HG02870 (cell line): Measurements from ENCODE around the gene PRDX6.
"Not testable (repeated sequence)": the region's sequence is repeated elsewhere in the genome, so short reads cannot be mapped to it uniquely, and the experiment has no call there.

Source experiments
- ATAC-seq: cut with Tn5 transposase; IDR thresholded peaks from one replicate; pipeline ENCODE4 v1.9.1; 2021; ENCODE audit warnings: mild to moderate bottlenecking, moderate library complexity; ENCODE audit not compliant: unreplicated experiment

PRDX6 gene, protein sequence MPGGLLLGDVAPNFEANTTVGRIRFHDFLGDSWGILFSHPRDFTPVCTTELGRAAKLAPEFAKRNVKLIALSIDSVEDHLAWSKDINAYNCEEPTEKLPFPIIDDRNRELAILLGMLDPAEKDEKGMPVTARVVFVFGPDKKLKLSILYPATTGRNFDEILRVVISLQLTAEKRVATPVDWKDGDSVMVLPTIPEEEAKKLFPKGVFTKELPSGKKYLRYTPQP

GRCh38 chr1:173477286-173478093, at the start of gene PRDX6:
TSS of gene PRDX6 (plus strand) at chr1:173477335. CDS start at chr1:173477398, 63 bp downstream.
- ATAC-seq: peak; percentile 49

- ATAC-seq: peak; percentile 66
Measured at GRCh38 chr1:173429471-173430402, 47.4 kb upstream of the PRDX6 start.

- no peak for ATAC-seq
Measured at GRCh38 chr1:173430677-173431303, 46.3 kb upstream of the PRDX6 start.

DNA sequence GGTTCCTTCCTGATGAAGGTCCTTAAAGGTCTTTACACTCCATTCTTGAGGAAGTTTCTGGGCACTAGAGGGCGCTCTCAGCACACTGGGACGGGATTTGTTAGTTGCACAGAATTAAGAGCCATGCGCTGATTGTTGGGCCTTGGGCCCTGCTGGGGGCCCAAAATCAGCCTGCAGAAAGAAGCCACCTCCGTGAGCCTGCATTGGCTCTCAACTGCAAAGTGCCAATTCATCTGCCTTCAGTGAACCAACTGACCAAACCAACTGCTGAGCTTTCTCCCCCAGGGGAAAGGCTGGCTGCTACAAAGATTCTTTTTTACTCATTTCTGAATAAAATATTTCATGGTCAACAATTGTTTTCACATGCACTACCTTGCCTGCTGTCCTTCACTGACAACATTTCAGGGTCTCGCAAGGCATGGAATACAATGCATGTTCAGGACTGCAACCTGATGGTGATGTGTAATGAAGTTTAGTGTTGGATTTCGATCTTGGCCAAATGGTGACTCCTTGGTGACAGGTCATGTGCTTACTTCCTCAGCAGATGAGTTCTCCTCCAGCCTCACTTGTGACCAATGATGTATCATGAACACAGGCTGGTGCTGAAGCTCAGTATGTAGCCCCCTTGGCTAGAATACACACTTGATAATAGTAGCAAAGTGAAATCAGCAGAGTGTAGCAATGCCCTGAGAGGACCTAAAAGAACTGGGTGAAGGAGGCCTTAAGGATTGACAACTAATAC, 45.7 kb upstream of the PRDX6 start:
- ATAC-seq: no peak

DNA sequence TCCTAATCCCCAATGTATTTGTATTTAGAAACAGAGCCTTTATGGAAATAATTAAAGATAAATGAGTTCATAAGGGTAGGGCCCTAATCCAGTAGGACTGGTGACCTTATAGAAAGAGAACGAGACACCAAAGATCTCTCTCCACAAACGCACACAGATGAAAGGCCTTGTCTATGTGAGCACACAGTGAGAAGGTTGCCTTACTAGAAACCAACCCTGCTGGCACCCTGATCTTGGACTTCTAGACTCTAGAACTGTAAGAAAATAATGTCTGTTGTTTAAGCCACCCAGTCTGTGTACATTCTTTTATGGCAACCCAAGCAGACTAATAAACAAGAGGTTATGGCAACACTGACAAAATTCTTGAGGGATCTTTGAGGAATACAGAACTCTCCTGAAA, 44.8 kb upstream of the PRDX6 start:
- ATAC-seq: no peak

DNA sequence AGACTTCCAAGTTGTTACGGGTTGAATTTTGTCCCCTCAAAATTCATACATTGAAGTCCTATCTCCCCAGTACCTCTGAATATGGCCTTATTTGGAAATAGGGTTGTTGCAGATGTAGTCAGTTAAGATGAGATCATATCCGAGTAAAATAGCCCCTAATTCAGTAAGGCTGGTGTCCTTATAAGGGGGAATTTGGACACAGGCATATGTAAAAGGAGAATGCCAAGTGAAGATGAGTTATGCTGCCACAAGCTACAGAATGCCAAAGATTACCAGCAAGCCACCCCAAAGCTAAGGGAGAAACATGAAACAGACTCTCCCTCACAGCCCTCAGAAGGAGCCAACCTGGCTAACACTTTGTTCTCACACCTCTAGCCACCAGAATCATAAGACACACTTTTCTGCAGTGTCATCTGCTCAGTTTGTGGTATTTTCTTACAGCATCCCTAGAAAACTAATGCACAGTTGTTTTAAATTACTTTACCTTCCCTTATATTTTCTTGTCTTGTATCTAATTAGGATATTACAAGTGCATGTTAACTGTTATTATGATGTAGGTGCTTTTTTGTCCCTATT, 43.3 kb upstream of the PRDX6 start:
- ATAC-seq: no peak

GRCh38 chr1:173436841-173437428, 40.2 kb upstream of the PRDX6 start:
- no peak for ATAC-seq

- no peak for ATAC-seq
Measured at GRCh38 chr1:173438675-173439074, 38.5 kb upstream of the PRDX6 start.

DNA sequence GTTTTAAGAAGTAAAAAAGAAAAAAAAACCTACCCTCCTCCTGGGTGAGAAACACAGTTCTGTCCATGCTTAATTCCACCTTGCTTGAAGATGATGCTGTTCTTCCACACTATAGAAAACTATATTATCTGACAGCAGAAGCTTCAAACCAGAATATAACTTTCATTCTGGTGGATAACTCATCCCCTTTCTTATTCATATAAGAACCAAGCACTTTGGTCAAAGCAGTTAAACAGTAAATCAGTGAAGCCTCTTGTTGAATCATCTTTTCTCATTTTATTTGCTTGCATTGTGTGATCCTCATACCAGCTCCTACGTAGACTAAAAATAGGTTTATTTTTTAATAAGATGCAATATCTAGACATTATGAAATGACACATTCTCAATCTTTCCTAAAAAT, 36.7 kb upstream of the PRDX6 start:
- no peak for ATAC-seq

DNA sequence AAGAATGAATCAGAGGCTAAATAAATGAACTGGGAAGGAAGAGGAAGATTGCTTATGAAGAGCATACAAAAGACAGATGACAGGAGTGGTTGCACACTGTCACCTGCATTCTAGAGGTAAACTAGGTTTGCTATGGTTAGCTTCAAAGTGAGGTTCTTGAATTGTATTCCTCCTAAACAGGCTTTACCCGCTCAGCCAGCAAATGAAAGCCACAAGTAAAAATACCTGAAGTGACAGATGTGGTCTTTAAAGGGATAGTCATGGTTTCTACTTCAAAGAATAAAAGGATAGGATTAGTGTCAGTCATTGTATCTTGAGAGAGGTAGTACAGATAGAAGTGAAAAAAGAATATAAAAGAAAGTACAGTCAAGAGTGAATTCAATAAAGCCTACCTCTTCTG, 32.4 kb upstream of the PRDX6 start:
- ATAC-seq: no peak

DNA sequence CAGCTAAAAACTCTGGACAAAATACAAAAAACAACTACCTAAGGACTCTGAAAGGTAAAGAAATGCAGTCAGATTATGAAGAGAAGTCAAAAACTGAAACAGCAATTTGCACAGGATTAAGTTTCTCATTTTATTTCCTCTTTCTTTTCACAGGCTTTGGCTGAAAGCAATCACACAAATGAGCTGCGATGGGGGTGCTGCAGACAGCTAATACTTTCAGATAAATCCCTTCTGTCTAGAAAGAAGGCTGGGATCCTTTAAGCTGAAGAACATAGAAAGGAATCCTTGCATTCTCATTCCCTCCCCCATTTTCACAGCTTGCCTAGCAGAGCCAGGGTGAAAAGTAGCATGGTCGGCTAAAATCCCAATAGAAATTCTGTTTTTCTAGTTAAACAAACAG, 32.0 kb upstream of the PRDX6 start:
- no peak for ATAC-seq

DNA sequence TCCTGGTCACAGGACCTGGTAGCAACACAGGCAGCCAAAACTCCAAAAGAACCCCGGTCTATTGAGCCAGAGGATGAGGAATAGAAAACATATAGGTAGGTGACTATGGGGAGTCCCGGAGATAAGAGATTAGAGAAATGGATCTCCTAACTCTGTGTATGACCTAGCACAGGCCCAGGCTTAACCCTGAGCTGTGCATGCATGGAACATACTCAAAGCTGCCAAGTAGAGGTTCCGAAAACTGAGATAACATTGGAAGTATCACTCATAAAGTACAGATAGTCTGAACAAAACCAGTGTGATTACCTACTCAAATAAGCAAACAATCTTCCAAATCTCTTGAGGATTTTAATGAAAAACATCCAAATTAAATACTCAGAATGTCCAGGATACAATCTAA, 31.5 kb upstream of the PRDX6 start:
- ATAC-seq: no peak

GRCh38 chr1:173447224-173447623, 29.9 kb upstream of the PRDX6 start:
- ATAC-seq: no peak

- no peak for ATAC-seq
Measured at GRCh38 chr1:173448945-173449344, 28.2 kb upstream of the PRDX6 start.

GRCh38 chr1:173451981-173452380, 25.2 kb upstream of the PRDX6 start:
- no peak for ATAC-seq

GRCh38 chr1:173453982-173454381, 23.2 kb upstream of the PRDX6 start:
- no peak for ATAC-seq

GRCh38 chr1:173454966-173455524, 22.1 kb upstream of the PRDX6 start:
- no peak for ATAC-seq

DNA sequence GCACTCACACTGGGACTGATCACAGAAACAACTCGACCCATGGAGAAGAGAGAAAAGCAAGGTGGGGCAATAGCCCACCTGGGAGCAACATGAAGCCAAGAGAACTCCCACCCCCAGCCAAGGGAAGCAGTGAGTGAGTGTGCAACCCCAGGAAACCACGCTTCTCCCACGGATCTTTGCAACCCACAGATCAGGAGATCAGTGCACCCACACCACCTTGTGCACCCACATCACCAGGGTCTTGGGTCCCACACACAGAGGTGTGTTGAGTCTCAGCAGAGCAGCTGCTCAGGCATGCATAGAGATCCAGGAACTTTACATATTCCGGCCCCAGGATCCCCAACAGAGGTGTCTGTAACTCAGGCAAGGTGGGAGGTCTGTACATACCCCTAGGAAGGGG, 17.2 kb upstream of the PRDX6 start:
- no peak for ATAC-seq

- ATAC-seq: not testable (repeated sequence)
Measured at GRCh38 chr1:173462666-173463065, 14.5 kb upstream of the PRDX6 start.
